ENCODE data around the gene B4GALNT2. TPM values are rescaled to one million over a fixed set of nuclear protein-coding genes. Genes with fewer than 3 reads are reported as not detected.

B4GALNT2 gene
- total RNA-seq, 2 donors from 2014 or later = 0.04 to 0.11 TPM

GRCh38 chr17:49157784-49158183 is 25.2 kb downstream of the B4GALNT2 start:
- H3K27ac Mint-ChIP-seq = peak overlapping the region; percentile 12
- no peaks in the 10 kb centered on the region for H3K9me3 Mint-ChIP-seq
- H3K36me3 Mint-ChIP-seq (ENCODE audit: low read depth) = no peaks in the 10 kb centered on the region
- no peak overlapping the region for H3K4me3 ChIP-seq (ENCODE audit: low read length)
- H3K27me3 ChIP-seq (ENCODE audit: control insufficient read depth, insufficient read depth, low read length, poor library complexity, severe bottlenecking) = no peaks in the 10 kb centered on the region
- H3K36me3 ChIP-seq (ENCODE audit: control insufficient read depth, insufficient read depth, low read length) = no peaks in the 10 kb centered on the region
- DNase-seq = no peak
- WGBS, 2 experiments (ENCODE audit: insufficient coverage in 1 of 2, insufficient read length in 1 of 2) = 86 to 90% methylated on average over 5 to 8 of the region's 8 CpGs
- no peak overlapping the region for H3K4me3 Mint-ChIP-seq
- no peak overlapping the region for H3K9ac ChIP-seq (ENCODE audit: extremely low read depth, low read length, poor library complexity, severe bottlenecking)
- H3K27ac ChIP-seq (ENCODE audit: low read depth, low read length) = no peak overlapping the region
- no peaks in the 10 kb centered on the region for H3K9me3 ChIP-seq (ENCODE audit: control insufficient read depth, low read length)
- peaks cover 10% of the 10 kb centered on the region for H3K4me1 Mint-ChIP-seq
- no peaks in the 10 kb centered on the region for H3K4me1 ChIP-seq (ENCODE audit: control insufficient read depth, insufficient read depth, low read length)
- no peak for TF ChIP-seq CTCF (conservative IDR thresholded peaks at IDR 0.05)
- H3K27me3 Mint-ChIP-seq (ENCODE audit: insufficient read depth) = peaks cover 13% of the 10 kb centered on the region

- no peak for TF ChIP-seq CTCF (conservative IDR thresholded peaks at IDR 0.05)
- H3K27me3 Mint-ChIP-seq (ENCODE audit: insufficient read depth) = peaks cover 32% of the 10 kb centered on the region
- no peaks in the 10 kb centered on the region for H3K4me1 ChIP-seq (ENCODE audit: control insufficient read depth, insufficient read depth, low read length)
- no peaks in the 10 kb centered on the region for H3K36me3 ChIP-seq (ENCODE audit: control insufficient read depth, insufficient read depth, low read length)
- no peak overlapping the region for H3K9ac ChIP-seq (ENCODE audit: extremely low read depth, low read length, poor library complexity, severe bottlenecking)
- H3K9me3 Mint-ChIP-seq = no peaks in the 10 kb centered on the region
- H3K36me3 Mint-ChIP-seq (ENCODE audit: low read depth) = no peaks in the 10 kb centered on the region
- H3K4me1 Mint-ChIP-seq = peaks cover 7% of the 10 kb centered on the region
- H3K4me3 ChIP-seq (ENCODE audit: low read length) = no peak overlapping the region
- H3K4me3 Mint-ChIP-seq = no peak overlapping the region
- no peak overlapping the region for H3K27ac Mint-ChIP-seq
- H3K9me3 ChIP-seq (ENCODE audit: control insufficient read depth, low read length) = no peaks in the 10 kb centered on the region
- WGBS, 2 experiments (ENCODE audit: insufficient coverage in 1 of 2, insufficient read length in 1 of 2) = 88 to 94% methylated on average over 3 to 4 of the region's 4 CpGs
- H3K27ac ChIP-seq (ENCODE audit: low read depth, low read length) = no peak overlapping the region
- no peaks in the 10 kb centered on the region for H3K27me3 ChIP-seq (ENCODE audit: control insufficient read depth, insufficient read depth, low read length, poor library complexity, severe bottlenecking)
- no peak for DNase-seq
These were observed 30.3 kb downstream of the B4GALNT2 start for GRCh38 chr17:49162866-49163265.

- WGBS, 2 experiments (ENCODE audit: insufficient coverage in 1 of 2, insufficient read length in 1 of 2) = 90 to 94% methylated on average over 2 of the region's 2 CpGs
- Mint-ChIP-seq H3K9me3 (peaks cover 11% of the 10 kb centered on the region), H3K4me1 (no peaks in the 10 kb centered on the region), H3K27ac (no peak overlapping the region), H3K4me3 (no peak overlapping the region), H3K36me3 (ENCODE audit: low read depth) (no peaks in the 10 kb centered on the region), H3K27me3 (ENCODE audit: insufficient read depth) (peaks cover 46% of the 10 kb centered on the region)
- no peaks in the 10 kb centered on the region for H3K4me1 ChIP-seq (ENCODE audit: control insufficient read depth, insufficient read depth, low read length)
- no peaks in the 10 kb centered on the region for H3K36me3 ChIP-seq (ENCODE audit: control insufficient read depth, insufficient read depth, low read length)
- no peaks in the 10 kb centered on the region for H3K27me3 ChIP-seq (ENCODE audit: control insufficient read depth, insufficient read depth, low read length, poor library complexity, severe bottlenecking)
- TF ChIP-seq CTCF (conservative IDR thresholded peaks at IDR 0.05) = no peak
- no peak overlapping the region for H3K4me3 ChIP-seq (ENCODE audit: low read length)
- H3K9me3 ChIP-seq (ENCODE audit: control insufficient read depth, low read length) = peaks cover 14% of the 10 kb centered on the region
- no peak overlapping the region for H3K27ac ChIP-seq (ENCODE audit: low read depth, low read length)
- H3K9ac ChIP-seq (ENCODE audit: extremely low read depth, low read length, poor library complexity, severe bottlenecking) = no peak overlapping the region
- no peak for DNase-seq
These were observed 32.6 kb downstream of the B4GALNT2 start for GRCh38 chr17:49165143-49165542.

All from endodermal cell (in vitro differentiated cells).